GM23338 (cell line): ENCODE results near the gene VAPA.

Source experiments
- CREB1 ChIP-seq: fragments of 250-450 bp; sonication (Bioruptor Pico); IDR thresholded peaks from 2 replicates; pipeline ENCODE4 v1.5.0; 2020; ENCODE audit warnings: low read depth, mild to moderate bottlenecking, moderate library complexity
- CTCF ChIP-seq, 2 experiments: fragments of 200-600 bp in 1 of 2; sonication (generic) in 1 of 2; conservative IDR thresholded peaks; 2 replicates each; pipeline versions ENCODE4 v1.5.1 to v1.6.1; 2016 to 2017; ENCODE audit warnings: antibody characterized with exemption in 2 of 2, low read depth in 2 of 2, mild to moderate bottlenecking in 2 of 2, moderate library complexity in 1 of 2
- EZH2 ChIP-seq: fragments of 200-600 bp; sonication (generic); IDR thresholded peaks from one replicate; pipeline ENCODE4 v1.8.0; 2017; ENCODE audit warnings: antibody characterized with exemption, mild to moderate bottlenecking, low read depth; ENCODE audit not compliant: unreplicated experiment
- EZH2phosphoT487 ChIP-seq: fragments of 200-600 bp; sonication (generic); IDR thresholded peaks from one replicate; pipeline ENCODE4 v1.8.1; 2018; ENCODE audit warnings: antibody characterized with exemption; ENCODE audit not compliant: unreplicated experiment

- TF ChIP-seq CTCF (conservative IDR thresholded peaks at IDR 0.05; ENCODE audit: low read depth in 2 of 2) (no peak), EZH2 (no peak), CREB1 (no peak), EZH2phosphoT487 (no peak)
These were observed 2.6 kb upstream of the VAPA start for GRCh38 chr18:9911226-9911625.
